GM18867 (cell line): ENCODE results near the gene TCERG1L.

Experiments used
- ATAC-seq: cut with Tn5 transposase; IDR thresholded peaks from one replicate; pipeline ENCODE4 v1.9.1; 2021; ENCODE audit warnings: mild to moderate bottlenecking, moderate library complexity; ENCODE audit not compliant: unreplicated experiment

Gene TCERG1L

GRCh38 chr10:131053192-131053591 lies 258.3 kb downstream of the TCERG1L start:
- no peak for ATAC-seq

GRCh38 chr10:131050162-131050766 lies 261.3 kb downstream of the TCERG1L start:
- ATAC-seq, result no peak

GRCh38 chr10:131049016-131049415 lies 262.5 kb downstream of the TCERG1L start:
- no peak for ATAC-seq

- no peak for ATAC-seq
Observed at GRCh38 chr10:131048606-131049005, 262.9 kb downstream of the TCERG1L start.

- ATAC-seq, result no peak
Observed at GRCh38 chr10:131047501-131047900, 264.0 kb downstream of the TCERG1L start.

- ATAC-seq, result no peak
Observed at GRCh38 chr10:131046194-131046593, 265.3 kb downstream of the TCERG1L start.

GRCh38 chr10:131044379-131045111 lies 267.0 kb downstream of the TCERG1L start:
- no peak for ATAC-seq

- ATAC-seq, result no peak
Observed at GRCh38 chr10:131043039-131043691, 268.4 kb downstream of the TCERG1L start.
